Endothelial cell of umbilical vein (primary cell): ENCODE results near the gene ALX3. TPM values are rescaled to one million over a fixed set of nuclear protein-coding genes. Genes with fewer than 3 reads are reported as not detected.

Experiments
- BruUV-seq: library from RNA; stranded (reverse); fragments of 400-500 nt; replicated peaks from 2 replicates; lab custom pipeline; 2021; lab: Mats Ljungman, UMichigan
- CTCF ChIA-PET: fragments of 300-600, 350-600 bp; sonication (Branson Sonifier 250); formaldehyde crosslinking; loops from one replicate; lab custom pipeline; 2021; ENCODE audit warnings: antibody characterized with exemption, inconsistent platforms; lab: Charles Lee
- POLR2A ChIA-PET: fragments of 300-600, 350-600 bp; sonication (Branson Sonifier 250); formaldehyde crosslinking; loops from one replicate; lab custom pipeline; 2021; ENCODE audit warnings: antibody characterized with exemption, inconsistent platforms; lab: Charles Lee
- DNase-seq: peaks from one replicate; pipeline ENCODE4 v3.0.0-alpha.2; 2011; ENCODE audit warnings: low read depth, low spot score
- FAIRE-seq: peaks from 2 replicates; lab custom pipeline; 2011; peaks lifted over from hg19 to GRCh38; lab: Jason Lieb, UNC
- H2AFZ ChIP-seq: 2 replicates; pipeline ENCODE4 v1.6.0; 2012; ENCODE audit warnings: low read depth, low read length, control low read depth, inconsistent platforms
- H3K27ac ChIP-seq: 2 replicates; pipeline ENCODE4 v1.5.1; 2011; ENCODE audit warnings: low read depth, mild to moderate bottlenecking, control low read depth, low read length, moderate library complexity; ENCODE audit not compliant: insufficient read depth
- H3K27me3 ChIP-seq, 2 experiments: 2 replicates each; pipeline versions ENCODE4 v1.6.0 to v1.6.1; 2011; ENCODE audit warnings: low read length in 2 of 2, mixed read lengths in 1 of 2; ENCODE audit not compliant: control insufficient read depth in 2 of 2, insufficient read depth in 2 of 2
- H3K36me3 ChIP-seq, 2 experiments: 2 replicates in 1 of 2; 3 replicates in 1 of 2; pipeline ENCODE4 v1.5.1; 2011; ENCODE audit warnings: low read length in 2 of 2, mild to moderate bottlenecking in 1 of 2, moderate library complexity in 1 of 2; ENCODE audit not compliant: control insufficient read depth in 2 of 2, insufficient read depth in 2 of 2; ENCODE audit errors: extremely low read depth in 1 of 2
- H3K4me1 ChIP-seq: 3 replicates; pipeline ENCODE4 v1.5.1; 2011; ENCODE audit warnings: mild to moderate bottlenecking, low read length; ENCODE audit not compliant: control insufficient read depth, insufficient read depth; ENCODE audit errors: extremely low read depth
- H3K4me2 ChIP-seq: 2 replicates; pipeline ENCODE4 v1.6.1; 2011; ENCODE audit warnings: low read length, control low read depth, mixed read lengths; ENCODE audit not compliant: insufficient read depth
- H3K4me3 ChIP-seq, 3 experiments: fragments of 200-600 bp in 1 of 3; sonication (generic), shearing (Covaris generic) in 1 of 3; replicated peaks in 1 of 3; 2 replicates each; pipeline ENCODE4 v1.5.1; 2011 to 2016; ENCODE audit warnings: control low read depth in 3 of 3, low read length in 3 of 3, mild to moderate bottlenecking in 2 of 3, inconsistent platforms in 1 of 3, low read depth in 1 of 3, moderate library complexity in 1 of 3; ENCODE audit not compliant: insufficient read depth in 1 of 3
- H3K79me2 ChIP-seq: 2 replicates; pipeline ENCODE4 v1.6.0; 2012; ENCODE audit warnings: low read length, inconsistent platforms; ENCODE audit not compliant: control insufficient read depth, insufficient read depth
- H3K9ac ChIP-seq: replicated peaks from 2 replicates; pipeline ENCODE3; 2011; ENCODE audit warnings: low read length, control low read depth; ENCODE audit not compliant: insufficient read depth; ENCODE audit errors: extremely low read depth
- H3K9me1 ChIP-seq: replicated peaks from 3 replicates; pipeline ENCODE4 v1.6.0; 2011; ENCODE audit warnings: mild to moderate bottlenecking, low read length; ENCODE audit not compliant: control insufficient read depth, insufficient read depth; ENCODE audit errors: extremely low read depth
- H3K9me3 ChIP-seq: replicated peaks from 2 replicates; pipeline ENCODE4 v1.5.1; 2012; ENCODE audit warnings: low read length, inconsistent platforms; ENCODE audit not compliant: control insufficient read depth, insufficient read depth
- H4K20me1 ChIP-seq: replicated peaks from 2 replicates; pipeline ENCODE3; 2011; ENCODE audit warnings: mild to moderate bottlenecking, low read length; ENCODE audit not compliant: control insufficient read depth, insufficient read depth; ENCODE audit errors: extremely low read depth
- FOS ChIP-seq: IDR thresholded peaks from 2 replicates; pipeline ENCODE4 v1.6.1; 2011; ENCODE audit warnings: mild to moderate bottlenecking, low read length, moderate library complexity, borderline replicate concordance; ENCODE audit not compliant: insufficient read depth
- GATA2 ChIP-seq: IDR thresholded peaks from 2 replicates; pipeline ENCODE4 v1.7.0; 2011; ENCODE audit warnings: low read depth, mild to moderate bottlenecking, moderate library complexity, mixed read lengths, low read length; ENCODE audit not compliant: insufficient read length, insufficient read depth
- JUN ChIP-seq: IDR thresholded peaks from 2 replicates; pipeline ENCODE4 v1.6.1; 2011; ENCODE audit warnings: borderline replicate concordance, low read depth; ENCODE audit not compliant: insufficient read length, insufficient read depth
- MYC ChIP-seq: IDR thresholded peaks from one replicate; pipeline ENCODE4 v1.6.1; 2011; ENCODE audit warnings: mild to moderate bottlenecking, low read depth, low read length
- POLR2A ChIP-seq: IDR thresholded peaks from 2 replicates; pipeline ENCODE4 v1.6.1; 2012; ENCODE audit warnings: low read depth, mild to moderate bottlenecking, control low read depth, low read length
- POLR2AphosphoS5 ChIP-seq: IDR thresholded peaks from 2 replicates; pipeline ENCODE4 v1.6.1; 2012; ENCODE audit warnings: low read depth, mild to moderate bottlenecking, control low read depth, low read length, moderate library complexity; ENCODE audit not compliant: insufficient read depth
- dilution Hi-C: fragments of 300-500 bp; cut with MboI; formaldehyde crosslinking; loops from one replicate; pipeline ENCODE4 v1.15.0; 2019; ENCODE audit warnings: low sequenced_read_pairs; ENCODE audit not compliant: extremely low pct_ligation_motif_present
- intact Hi-C: fragments of 100-400 bp; cut with micrococcal nuclease; formaldehyde crosslinking; loops from one replicate; pipeline ENCODE4 v1.10.0; 2022
- polyA plus RNA-seq, 4 experiments: library from polyadenylated mRNA; depleted of rRNA in 3 of 4; stranded (reverse) in 3 of 4; unstranded in 1 of 4; fragments of >200 nt; gene quantifications; 2 replicates each; pipeline versions ENCODE4 v1.2.1 to v1.2.3, GENCODE V29; 2011 to 2012; ENCODE audit warnings: missing spikeins in 1 of 4
- total RNA-seq: library from RNA; stranded (reverse); gene quantifications from 2 replicates; pipeline ENCODE4 v1.2.3, GENCODE V29; 2021
- TF ChIP-seq, protein P1 (sequence below), 2 donors: IDR thresholded peaks; 1 replicate in 1 of 2; 2 replicates in 1 of 2; pipeline ENCODE4 v1.5.1; 2011; ENCODE audit warnings: low read length in 2 of 2, mild to moderate bottlenecking in 2 of 2, moderate library complexity in 2 of 2, control low read depth in 1 of 2, inconsistent platforms in 1 of 2, low read depth in 1 of 2; ENCODE audit not compliant: insufficient read depth in 1 of 2; ENCODE audit errors: extremely low read depth in 1 of 2

The ALX3 gene
- total and polyA plus RNA-seq, 2 donors (not counting 3 experiments of a cell fraction or from before 2014, with no cell fraction given), result not detected

DNA sequence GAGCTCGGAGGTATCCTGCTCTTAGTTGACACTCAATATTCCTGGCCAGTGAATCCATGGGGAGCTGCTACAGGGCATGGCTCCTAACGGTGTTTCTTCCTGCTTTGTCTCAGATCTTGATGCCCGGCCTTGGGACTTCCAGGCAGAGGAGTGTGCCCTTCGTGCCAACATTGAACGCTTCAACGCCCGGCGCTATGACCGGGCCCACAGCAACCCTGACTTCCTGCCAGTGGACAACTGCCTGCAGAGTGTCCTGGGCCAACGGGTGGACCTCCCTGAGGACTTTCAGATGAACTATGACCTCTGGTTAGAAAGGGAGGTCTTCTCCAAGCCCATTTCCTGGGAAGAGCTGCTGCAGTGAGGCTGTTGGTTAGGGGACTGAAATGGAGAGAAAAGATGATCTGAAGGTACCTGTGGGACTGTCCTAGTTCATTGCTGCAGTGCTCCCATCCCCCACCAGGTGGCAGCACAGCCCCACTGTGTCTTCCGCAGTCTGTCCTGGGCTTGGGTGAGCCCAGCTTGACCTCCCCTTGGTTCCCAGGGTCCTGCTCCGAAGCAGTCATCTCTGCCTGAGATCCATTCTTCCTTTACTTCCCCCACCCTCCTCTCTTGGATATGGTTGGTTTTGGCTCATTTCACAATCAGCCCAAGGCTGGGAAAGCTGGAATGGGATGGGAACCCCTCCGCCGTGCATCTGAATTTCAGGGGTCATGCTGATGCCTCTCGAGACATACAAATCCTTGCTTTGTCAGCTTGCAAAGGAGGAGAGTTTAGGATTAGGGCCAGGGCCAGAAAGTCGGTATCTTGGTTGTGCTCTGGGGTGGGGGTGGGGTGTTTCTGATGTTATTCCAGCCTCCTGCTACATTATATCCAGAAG is 16.7 kb downstream of the ALX3 start:
- no peaks in the 10 kb centered on the region for H3K9me1 ChIP-seq
- FAIRE-seq (peak; percentile 72), DNase-seq (peak; percentile 39)
- no peak overlapping the region for H3K9ac ChIP-seq
- H3K4me3 ChIP-seq, result no peak overlapping the region
- dilution Hi-C loops (no loop called here), intact Hi-C loops (loop anchor here (1.0 to 2.0 kb wide), 2 partner anchors 53 to 63 kb away; no protein-coding TSS in a partner anchor)
- no peak overlapping the region for H2AFZ ChIP-seq
- H3K79me2 ChIP-seq, result no peaks in the 10 kb centered on the region
- no peaks in the 10 kb centered on the region for H4K20me1 ChIP-seq
- no peaks in the 10 kb centered on the region for H3K4me1 ChIP-seq
- BruUV-seq, result TSS peak; percentile 33
- no peaks in the 10 kb centered on the region for H3K9me3 ChIP-seq
- no peak overlapping the region for H3K4me2 ChIP-seq
- no peaks in the 10 kb centered on the region for H3K27me3 ChIP-seq
- peaks cover 25 to 66% of the 10 kb centered on the region in 2 experiments for H3K36me3 ChIP-seq
- POLR2A ChIA-PET, result no interaction called here
- no peak for TF ChIP-seq POLR2AphosphoS5
- TF ChIP-seq, protein P1, sequence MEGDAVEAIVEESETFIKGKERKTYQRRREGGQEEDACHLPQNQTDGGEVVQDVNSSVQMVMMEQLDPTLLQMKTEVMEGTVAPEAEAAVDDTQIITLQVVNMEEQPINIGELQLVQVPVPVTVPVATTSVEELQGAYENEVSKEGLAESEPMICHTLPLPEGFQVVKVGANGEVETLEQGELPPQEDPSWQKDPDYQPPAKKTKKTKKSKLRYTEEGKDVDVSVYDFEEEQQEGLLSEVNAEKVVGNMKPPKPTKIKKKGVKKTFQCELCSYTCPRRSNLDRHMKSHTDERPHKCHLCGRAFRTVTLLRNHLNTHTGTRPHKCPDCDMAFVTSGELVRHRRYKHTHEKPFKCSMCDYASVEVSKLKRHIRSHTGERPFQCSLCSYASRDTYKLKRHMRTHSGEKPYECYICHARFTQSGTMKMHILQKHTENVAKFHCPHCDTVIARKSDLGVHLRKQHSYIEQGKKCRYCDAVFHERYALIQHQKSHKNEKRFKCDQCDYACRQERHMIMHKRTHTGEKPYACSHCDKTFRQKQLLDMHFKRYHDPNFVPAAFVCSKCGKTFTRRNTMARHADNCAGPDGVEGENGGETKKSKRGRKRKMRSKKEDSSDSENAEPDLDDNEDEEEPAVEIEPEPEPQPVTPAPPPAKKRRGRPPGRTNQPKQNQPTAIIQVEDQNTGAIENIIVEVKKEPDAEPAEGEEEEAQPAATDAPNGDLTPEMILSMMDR (IDR thresholded peaks at IDR 0.05; ENCODE audit: extremely low read depth in 1 of 2, insufficient read depth in 1 of 2, low read depth in 1 of 2, low read length in 2 of 2), result peak; percentile 83 to 97
- TF ChIP-seq GATA2, result no peak
- TF ChIP-seq FOS, result no peak
- no peak for TF ChIP-seq JUN
- no peak for TF ChIP-seq MYC
- no peak for TF ChIP-seq POLR2A
- CTCF ChIA-PET, result interaction anchor here (0.8 to 6.5 kb wide), 18 partner anchors 9 to 442 kb away, joined by 3 to 65 read pairs (median 5); partner anchors contain the start of gene STRIP1
- H3K27ac ChIP-seq, result no peak overlapping the region
